ENCODE data around the gene TRIM50.
"Not testable (repeated sequence)": the region's sequence is repeated elsewhere in the genome, so short reads cannot be mapped to it uniquely, and the experiment has no call there.

TRIM50 gene

DNA sequence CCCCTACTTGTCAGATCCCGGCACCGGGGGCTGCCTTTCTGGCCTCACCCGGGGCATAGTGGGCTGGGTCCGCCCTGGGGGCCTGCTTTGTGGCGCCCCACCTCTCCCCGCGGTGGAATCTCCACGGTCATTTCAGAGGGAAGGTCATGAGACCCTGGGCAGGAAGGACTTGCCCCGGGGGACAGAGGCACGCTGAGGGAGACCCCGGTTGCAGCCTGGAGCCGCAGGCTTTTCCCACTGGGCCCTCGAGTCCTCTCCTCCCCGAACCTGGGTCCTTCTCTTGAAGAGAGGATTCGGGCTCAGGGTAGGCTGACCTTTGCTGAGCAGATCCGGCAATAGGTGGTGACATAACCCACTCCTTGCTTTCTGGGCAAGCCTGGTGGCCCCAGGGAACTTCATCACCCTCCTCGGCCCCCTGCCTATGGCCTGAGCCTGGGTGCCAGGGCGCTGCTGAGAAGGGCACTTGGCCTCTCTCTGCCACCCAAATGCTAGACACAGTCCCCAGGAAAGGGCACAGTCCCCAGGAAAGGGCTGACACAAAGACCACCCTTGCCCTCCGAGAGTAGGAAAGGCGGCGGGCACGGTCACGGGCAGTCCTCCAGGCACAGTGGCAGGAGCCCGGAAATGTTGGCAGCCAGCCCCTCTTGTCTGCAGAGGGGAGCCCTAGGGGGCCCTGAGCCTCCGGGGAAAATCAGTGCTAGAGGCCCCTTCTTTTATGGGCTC is 36.3 kb upstream of the TRIM50 start:
- H3K4me3 ChIP-seq (replicated peaks; ENCODE audit: low read depth, low read length), result no peak overlapping the region
- DNase-seq (ENCODE audit: low read depth), result no peak
- TF ChIP-seq, protein P1, sequence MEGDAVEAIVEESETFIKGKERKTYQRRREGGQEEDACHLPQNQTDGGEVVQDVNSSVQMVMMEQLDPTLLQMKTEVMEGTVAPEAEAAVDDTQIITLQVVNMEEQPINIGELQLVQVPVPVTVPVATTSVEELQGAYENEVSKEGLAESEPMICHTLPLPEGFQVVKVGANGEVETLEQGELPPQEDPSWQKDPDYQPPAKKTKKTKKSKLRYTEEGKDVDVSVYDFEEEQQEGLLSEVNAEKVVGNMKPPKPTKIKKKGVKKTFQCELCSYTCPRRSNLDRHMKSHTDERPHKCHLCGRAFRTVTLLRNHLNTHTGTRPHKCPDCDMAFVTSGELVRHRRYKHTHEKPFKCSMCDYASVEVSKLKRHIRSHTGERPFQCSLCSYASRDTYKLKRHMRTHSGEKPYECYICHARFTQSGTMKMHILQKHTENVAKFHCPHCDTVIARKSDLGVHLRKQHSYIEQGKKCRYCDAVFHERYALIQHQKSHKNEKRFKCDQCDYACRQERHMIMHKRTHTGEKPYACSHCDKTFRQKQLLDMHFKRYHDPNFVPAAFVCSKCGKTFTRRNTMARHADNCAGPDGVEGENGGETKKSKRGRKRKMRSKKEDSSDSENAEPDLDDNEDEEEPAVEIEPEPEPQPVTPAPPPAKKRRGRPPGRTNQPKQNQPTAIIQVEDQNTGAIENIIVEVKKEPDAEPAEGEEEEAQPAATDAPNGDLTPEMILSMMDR (IDR thresholded peaks at IDR 0.05; ENCODE audit: low read length, missing control alignments), result no peak

DNA sequence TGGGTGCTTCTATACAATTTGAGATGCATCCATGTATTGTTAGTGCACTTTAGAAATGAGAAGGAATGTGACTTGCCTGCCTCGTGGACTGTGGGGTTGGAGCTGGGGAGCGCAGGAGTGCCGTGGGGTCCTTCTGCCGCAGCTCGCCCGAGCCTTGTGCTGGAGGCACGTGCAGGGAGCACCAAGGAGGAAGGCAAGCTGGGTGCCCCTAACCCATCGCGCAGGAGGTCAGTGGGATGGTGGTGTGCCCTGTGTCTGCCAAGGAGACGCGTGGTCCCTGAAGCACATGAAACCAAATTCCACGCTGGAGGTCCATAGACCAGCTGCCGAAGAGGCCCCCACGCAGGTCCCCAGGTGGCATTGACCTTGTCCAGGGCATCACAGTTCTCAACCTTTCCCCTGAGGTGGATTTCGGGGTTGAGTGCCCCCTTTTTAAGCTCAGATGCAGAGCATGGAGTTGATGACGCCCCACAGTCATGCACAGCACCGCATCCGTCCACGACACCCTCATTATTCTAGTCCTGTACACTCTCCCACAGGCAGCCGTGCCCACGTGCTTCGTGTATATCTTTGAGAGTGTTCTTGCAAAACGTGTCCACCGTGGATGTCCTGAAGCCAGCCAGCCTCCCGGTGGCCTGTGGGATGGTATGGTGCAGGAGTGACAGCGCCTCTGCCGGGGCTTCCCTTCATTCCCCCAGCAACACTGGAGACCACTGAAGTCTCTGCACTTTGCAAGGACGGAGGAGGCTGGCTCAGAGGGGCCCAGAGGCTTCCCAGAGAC is 35.5 kb upstream of the TRIM50 start:
- H3K4me3 ChIP-seq (replicated peaks; ENCODE audit: low read depth, low read length), result no peak overlapping the region
- no peak for DNase-seq (ENCODE audit: low read depth)
- TF ChIP-seq, protein P1 (IDR thresholded peaks at IDR 0.05; ENCODE audit: low read length, missing control alignments), result no peak

DNA sequence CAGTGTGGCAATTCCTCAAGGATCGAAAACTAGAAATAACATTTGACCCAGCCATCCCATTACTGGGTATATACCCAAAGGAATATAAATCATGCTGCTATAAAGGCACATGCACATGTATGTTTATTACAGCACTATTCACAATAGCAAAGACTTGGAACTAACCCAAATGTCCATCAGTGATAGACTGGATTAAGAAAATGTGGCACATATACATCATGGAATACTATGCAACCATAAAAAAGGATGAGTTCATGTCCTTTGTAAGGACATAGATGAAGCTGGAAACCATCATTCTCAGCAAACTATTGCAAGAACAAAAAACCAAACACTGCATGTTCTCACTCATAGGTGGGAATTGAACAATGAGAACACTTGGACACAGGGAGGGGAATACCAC is 32.7 kb upstream of the TRIM50 start:
- DNase-seq (ENCODE audit: low read depth); H3K4me3 ChIP-seq (replicated peaks; ENCODE audit: low read depth, low read length): not testable (repeated sequence)

DNA sequence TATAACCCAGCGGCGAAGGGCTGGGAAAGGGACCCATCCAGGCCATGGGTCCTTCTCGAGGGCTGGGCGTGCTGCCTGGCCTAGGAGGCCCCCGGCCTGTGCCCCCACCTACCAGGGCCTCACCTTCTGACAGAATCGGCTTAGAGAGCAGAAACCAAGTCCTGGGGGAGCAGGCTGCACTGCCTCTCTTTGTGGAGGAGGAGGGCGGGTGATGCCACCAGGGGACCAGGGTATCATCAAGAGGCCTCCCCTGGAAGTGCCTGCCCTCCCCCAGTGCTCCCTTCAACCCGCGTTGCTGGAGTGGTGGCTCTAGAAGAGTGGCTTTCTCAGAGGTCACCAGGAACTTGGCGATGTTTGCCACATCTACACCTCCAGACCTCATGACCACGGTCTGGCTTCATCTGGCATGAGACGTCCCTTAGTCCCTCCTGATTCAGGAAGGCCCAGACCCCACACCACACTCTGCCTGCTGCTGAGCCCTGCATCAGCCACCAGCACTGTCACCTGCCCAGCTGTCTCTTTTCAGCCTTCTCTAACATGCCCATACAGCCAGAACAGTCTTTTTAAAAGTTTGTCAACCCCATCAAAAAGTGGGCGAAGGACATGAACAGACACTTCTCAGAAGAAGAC is 32.0 kb upstream of the TRIM50 start:
- no peak overlapping the region for H3K4me3 ChIP-seq (replicated peaks; ENCODE audit: low read depth, low read length)
- no peak for DNase-seq (ENCODE audit: low read depth)
- TF ChIP-seq, protein P1 (IDR thresholded peaks at IDR 0.05; ENCODE audit: low read length, missing control alignments), result no peak

DNA sequence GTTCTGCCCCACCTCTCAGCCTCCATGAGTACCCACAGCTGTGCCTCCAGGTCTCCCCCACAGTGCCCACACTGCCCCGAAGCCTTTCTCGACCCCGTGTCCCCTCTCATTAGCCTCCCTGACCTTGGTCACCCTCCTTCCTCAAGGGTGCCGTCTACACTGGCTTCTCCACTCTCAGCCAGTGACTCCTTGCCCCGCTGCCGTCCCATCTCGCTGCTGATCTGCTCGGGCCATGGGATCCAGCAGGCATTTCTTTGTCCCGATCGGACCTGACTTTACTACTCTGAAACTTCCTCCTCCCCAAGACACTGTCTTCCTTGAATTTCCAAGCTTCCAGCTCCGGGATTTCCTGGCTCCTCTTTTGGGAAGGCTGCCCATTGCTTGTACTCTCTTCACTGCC is 31.4 kb upstream of the TRIM50 start:
- no peak overlapping the region for H3K4me3 ChIP-seq (replicated peaks; ENCODE audit: low read depth, low read length)
- DNase-seq (ENCODE audit: low read depth), result no peak
- TF ChIP-seq, protein P1 (IDR thresholded peaks at IDR 0.05; ENCODE audit: low read length, missing control alignments), result no peak

DNA sequence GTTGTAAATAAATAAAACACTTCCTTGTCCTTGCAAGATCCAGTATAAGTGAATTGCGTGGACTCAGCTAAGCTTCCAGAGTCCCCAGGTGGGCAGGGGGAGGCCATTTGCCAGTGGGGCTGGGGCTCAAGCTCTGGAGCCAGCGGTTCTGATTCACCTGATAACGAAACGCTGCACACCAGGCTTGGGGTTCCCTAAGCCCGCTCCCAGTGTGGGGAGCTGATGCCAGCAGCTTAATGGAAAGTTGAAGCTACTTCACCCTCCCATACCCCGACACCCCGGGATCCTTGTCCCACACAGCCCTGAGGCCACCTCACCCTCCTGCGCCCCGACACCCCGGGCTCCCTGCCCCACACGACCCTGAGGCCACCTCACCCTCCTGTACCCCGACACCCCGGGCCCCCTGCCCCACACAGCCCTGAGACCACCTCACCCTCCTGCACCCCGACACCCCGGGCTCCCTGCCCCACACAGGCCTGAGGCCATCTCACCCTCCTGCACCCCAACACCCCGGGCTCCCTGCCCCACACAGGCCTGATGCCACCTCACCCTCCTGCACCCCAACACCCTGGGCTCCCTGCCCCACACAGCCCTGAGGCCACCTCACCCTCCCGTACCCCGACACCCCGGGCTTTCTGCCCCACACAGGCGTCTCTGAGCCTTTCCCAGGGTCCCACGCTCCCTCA is 30.9 kb upstream of the TRIM50 start:
- no peak for DNase-seq (ENCODE audit: low read depth)
- no peak overlapping the region for H3K4me3 ChIP-seq (replicated peaks; ENCODE audit: low read depth, low read length)
- TF ChIP-seq, protein P1 (IDR thresholded peaks at IDR 0.05; ENCODE audit: low read length, missing control alignments), result no peak

DNA sequence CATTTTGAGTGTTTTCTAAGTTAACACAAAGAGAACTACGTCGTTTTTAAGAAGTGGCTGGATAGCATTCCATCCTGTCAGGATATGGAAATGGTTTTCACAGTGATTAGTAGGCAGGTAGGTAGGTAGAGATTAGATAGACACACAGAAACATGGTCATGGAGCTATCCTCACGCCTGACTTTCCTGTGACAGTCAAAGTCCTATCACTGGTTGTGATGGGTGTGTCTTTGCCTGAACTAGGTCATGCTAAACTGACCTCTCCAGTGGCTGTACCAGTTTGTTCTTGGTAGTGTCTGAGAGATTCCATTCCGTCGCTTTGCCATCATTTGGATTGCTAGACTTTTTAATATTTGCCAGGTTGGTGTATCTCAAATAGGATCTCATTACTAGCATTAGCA is 28.3 kb upstream of the TRIM50 start:
- TF ChIP-seq, protein P1 (IDR thresholded peaks at IDR 0.05; ENCODE audit: low read length, missing control alignments), result no peak
- no peak overlapping the region for H3K4me3 ChIP-seq (replicated peaks; ENCODE audit: low read depth, low read length)
- no peak for DNase-seq (ENCODE audit: low read depth)

Data from fibroblast of pulmonary artery (primary cell).